Lower leg skin (tissue), 3 donors: Measurements from ENCODE around the gene CREG1.

Source experiments
- CTCF ChIP-seq, 3 donors: fragments of 450-650 bp; IDR thresholded peaks; one replicate each; pipeline ENCODE4 v1.5.1; 2016; ENCODE audit warnings: antibody characterized with exemption in 3 of 3, mild to moderate bottlenecking in 3 of 3, moderate library complexity in 2 of 3
- POLR2A ChIP-seq, 2 donors: fragments of 450-650 bp; IDR thresholded peaks; one replicate each; pipeline ENCODE4 v1.6.1; 2016 to 2017; ENCODE audit warnings: antibody characterized with exemption in 2 of 2, mild to moderate bottlenecking in 1 of 2, moderate library complexity in 1 of 2

- TF ChIP-seq CTCF (IDR thresholded peaks at IDR 0.05) (no peak), POLR2A (IDR thresholded peaks at IDR 0.05) (no peak)
These were observed 8.2 kb upstream of the CREG1 start for GRCh38 chr1:167561753-167562152.
